Stimulated activated naive CD8-positive, alpha-beta T cell treated with anti-CD3 and anti-CD28 coated beads, Interleukin-15, amount 100 ng/mL, for 72 hours (primary cell): Measurements from ENCODE around the gene TMEM52.
"Not testable (repeated sequence)": the region's sequence is repeated elsewhere in the genome, so short reads cannot be mapped to it uniquely, and the experiment has no call there.

Experiments
- ATAC-seq: fragments of 150-1000 bp; cut with Tn5 transposase; 2 replicates; pipeline ENCODE4 v1.10.0; 2021; ENCODE audit warnings: mild to moderate bottlenecking, moderate library complexity
- DNase-seq, 2 donors: peaks; one replicate each; pipeline ENCODE4 v3.0.0; 2021 to 2022
- H3K27ac Mint-ChIP-seq, 2 donors: one replicate each; pipeline ENCODE4 v1.8.0; 2022; ENCODE audit warnings: mild to moderate bottlenecking in 2 of 2, mixed read lengths in 2 of 2, moderate library complexity in 2 of 2
- H3K27me3 Mint-ChIP-seq: one replicate; pipeline ENCODE4 v1.8.0; 2022; ENCODE audit warnings: mixed read lengths
- H3K4me1 Mint-ChIP-seq: one replicate; pipeline ENCODE4 v1.8.0; 2022; ENCODE audit warnings: mild to moderate bottlenecking, mixed read lengths
- H3K4me3 Mint-ChIP-seq, 2 donors: one replicate each; pipeline ENCODE4 v1.8.0; 2022; ENCODE audit warnings: mild to moderate bottlenecking in 2 of 2, mixed read lengths in 2 of 2, moderate library complexity in 1 of 2
- H3K9me3 Mint-ChIP-seq, 2 donors: one replicate each; pipeline ENCODE4 v1.8.0; 2022; ENCODE audit warnings: mixed read lengths in 2 of 2

Gene TMEM52

DNA sequence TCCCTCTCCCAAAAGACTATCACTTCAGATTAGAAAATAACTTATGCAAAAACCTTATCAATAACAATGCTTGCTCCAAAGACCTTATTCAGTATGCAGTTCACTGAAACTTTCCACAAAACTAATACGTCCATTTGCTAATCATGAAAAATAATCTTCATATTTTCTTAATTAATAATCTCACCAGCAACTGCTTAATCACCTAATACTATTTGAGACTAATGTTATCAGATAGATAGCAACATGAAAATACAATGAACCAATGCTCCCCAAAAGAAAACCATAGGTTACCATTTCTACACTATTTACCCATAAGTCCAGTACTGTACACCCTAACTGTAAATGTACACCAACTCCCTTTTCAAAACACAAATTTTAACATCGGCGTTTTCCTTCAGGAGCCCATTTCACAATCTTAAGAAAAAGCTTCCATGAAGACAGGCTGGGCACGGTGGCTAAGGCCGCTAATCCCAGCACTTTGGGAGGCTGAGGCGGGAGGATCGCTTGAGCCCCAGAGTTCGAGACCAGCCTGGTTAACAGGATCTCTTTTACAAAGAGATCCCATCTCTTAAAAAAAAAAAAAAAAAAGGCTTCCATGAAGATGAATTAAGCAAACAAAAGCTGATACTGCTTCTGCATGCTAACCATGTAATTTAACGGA lies 29.9 kb downstream of the TMEM52 start:
- Mint-ChIP-seq H3K4me3 (peak overlapping the region; percentile 81 to 86), H3K9me3 (no peaks in the 10 kb centered on the region), H3K4me1 (peaks cover 65% of the 10 kb centered on the region), H3K27ac (peak overlapping the region; percentile 81 to 91), H3K27me3 (no peaks in the 10 kb centered on the region)
- ATAC-seq (no peak), DNase-seq (no peak)

GRCh38 chr1:1883890-1884289 lies 35.2 kb downstream of the TMEM52 start:
- not testable (repeated sequence) for DNase-seq, H3K27me3 Mint-ChIP-seq, H3K4me3 Mint-ChIP-seq, ATAC-seq, H3K9me3 Mint-ChIP-seq
- H3K4me1 Mint-ChIP-seq, result peaks cover 74% of the 10 kb centered on the region
- peak overlapping the region in 1 of 2 donors; percentile 34 for H3K27ac Mint-ChIP-seq

DNA sequence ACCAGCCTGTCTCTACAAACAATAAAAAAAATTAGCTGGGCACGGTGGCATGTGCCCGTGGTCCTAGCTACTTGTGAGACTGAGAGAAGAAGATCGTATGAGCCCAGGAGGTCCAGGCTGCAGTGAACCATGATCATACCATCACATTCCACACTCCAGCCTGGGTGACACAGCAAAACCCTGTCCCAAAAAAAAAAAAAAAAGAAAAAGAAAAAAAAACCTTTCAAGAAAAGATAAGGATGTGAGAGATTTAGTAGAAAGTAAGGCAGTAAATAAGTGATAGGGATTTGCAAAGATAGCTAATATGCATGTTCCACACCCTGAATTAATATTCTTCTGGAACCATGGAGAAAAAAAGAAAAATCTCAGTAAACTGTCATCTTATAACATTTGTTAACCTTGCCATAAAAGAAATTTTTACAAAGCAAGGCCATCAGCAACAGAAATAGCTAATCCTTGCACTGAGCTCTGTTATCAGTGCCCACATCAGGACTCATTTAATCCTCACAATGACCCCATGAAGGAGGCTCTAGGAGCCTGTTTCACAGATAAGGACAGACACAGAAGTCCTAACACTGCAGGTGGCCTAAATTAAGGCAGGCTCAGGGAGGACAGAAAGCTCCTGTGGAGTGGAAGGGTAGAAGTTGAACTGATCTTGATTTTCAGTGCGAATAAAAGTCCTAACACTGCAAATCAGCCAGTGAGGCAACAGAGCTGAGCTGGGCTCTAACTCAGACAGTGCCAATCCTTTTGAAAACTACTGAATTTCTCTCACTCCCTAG lies 35.8 kb downstream of the TMEM52 start:
- Mint-ChIP-seq H3K4me1 (peaks cover 74% of the 10 kb centered on the region), H3K27me3 (no peaks in the 10 kb centered on the region), H3K4me3 (no peak overlapping the region), H3K9me3 (no peaks in the 10 kb centered on the region), H3K27ac (peak overlapping the region in 1 of 2 donors; percentile 78)
- ATAC-seq, result no peak
- no peak for DNase-seq

DNA sequence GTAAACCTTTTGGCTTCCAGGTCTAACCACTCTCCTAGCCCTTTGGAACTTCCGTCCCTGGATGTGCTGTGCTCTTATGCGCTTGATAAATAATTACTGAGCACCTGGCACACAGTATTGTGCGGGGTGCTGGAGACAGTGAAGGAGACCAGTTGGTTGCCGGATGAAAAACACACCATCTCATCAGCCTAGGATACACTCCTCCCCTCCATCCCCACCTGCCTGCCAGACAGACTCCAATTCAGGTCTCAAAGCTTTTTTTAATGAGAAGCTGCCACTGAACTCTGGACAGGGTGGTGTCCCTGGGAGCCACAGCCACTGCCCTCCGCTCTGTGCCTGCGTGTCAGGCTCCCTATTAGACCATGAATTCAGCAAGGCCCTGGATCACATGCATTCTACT lies 37.4 kb downstream of the TMEM52 start:
- Mint-ChIP-seq H3K4me1 (peaks cover 71% of the 10 kb centered on the region), H3K4me3 (no peak overlapping the region), H3K27ac (peak overlapping the region in 1 of 2 donors; percentile 77), H3K9me3 (no peaks in the 10 kb centered on the region), H3K27me3 (no peaks in the 10 kb centered on the region)
- ATAC-seq (no peak), DNase-seq (no peak)

DNA sequence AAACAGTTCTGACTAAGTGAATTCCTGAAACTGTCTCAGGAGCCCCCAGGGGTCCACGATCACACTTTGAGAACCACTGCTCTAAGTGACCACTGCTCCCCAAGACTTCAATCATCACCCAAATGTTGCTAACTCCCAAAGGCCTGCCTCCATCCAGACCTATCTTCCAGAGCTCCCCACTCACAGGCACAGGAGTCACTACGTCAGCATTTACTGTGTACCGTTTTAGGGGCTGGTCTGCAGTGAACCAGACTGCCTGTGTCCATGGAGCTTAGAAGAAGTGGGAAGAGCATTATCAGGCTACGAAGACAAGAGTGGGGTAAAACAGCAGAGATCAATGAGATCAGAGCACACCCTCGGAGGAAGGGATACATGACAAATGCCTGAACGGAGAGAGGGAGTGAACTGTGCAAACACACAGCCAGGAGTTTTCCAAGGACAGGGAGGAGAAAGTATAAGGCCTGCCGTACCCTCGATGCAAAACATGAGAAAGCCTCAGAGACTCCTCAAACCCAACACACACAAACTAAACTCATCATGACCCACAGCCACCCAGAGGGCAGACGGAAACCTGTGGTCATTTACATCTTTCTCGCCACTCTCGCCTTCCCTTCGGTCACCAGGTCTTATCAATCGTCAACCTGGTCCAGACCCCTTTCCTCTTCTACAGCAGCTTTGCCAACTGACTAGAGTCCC lies 38.3 kb downstream of the TMEM52 start:
- ATAC-seq (no peak), DNase-seq (no peak)
- Mint-ChIP-seq H3K27ac (peak overlapping the region; percentile 1 to 21), H3K4me3 (no peak overlapping the region), H3K9me3 (no peaks in the 10 kb centered on the region), H3K4me1 (peaks cover 74% of the 10 kb centered on the region), H3K27me3 (no peaks in the 10 kb centered on the region)

DNA sequence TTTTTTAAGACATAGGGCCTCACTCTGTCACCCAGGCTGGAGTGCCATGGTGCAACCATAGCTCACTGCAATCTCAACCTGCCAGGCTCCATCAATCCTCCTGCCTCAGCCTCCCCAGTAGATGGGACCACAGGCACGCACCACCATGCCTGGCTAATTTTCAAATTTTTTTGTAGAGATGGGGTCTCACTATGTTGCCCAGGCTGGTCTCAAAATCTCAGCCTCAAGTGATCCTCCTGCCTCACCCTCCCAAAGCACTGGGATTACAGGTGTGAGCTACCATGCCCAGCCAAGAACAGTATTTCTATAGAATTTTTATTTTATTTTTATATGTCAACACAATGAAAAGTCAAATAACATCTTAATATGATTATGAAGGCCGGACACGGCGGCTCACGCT lies 39.1 kb downstream of the TMEM52 start:
- no peak overlapping the region for H3K4me3 Mint-ChIP-seq

DNA sequence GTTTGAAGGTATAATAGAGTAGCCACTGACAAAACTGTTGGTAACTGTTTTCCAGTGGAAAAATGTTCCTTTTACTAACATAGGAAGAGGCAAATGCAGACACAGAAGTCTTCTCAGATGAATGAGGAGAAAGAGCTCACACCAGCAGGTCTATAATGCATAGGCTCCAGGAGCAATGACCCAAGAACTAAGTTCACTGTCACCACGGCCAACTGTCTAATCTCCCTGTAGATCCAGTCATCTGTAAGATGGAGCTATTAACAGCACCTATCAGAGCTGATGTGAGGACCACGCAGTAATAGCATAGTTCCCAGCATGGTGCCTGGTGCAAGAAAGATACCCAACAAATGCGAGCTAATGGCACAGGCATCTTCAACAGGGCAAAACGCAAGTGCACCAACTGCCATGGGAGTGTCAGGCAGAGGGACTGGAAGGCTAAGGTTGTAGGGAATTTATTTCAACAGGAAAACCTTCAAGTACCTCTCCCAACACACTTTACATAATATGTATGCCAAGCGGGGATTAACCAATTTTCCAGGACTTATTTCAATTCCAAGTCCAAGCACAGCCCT lies 41.1 kb downstream of the TMEM52 start:
- no peak overlapping the region for H3K27ac Mint-ChIP-seq
- DNase-seq (no peak), ATAC-seq (no peak)
- no peaks in the 10 kb centered on the region for H3K27me3 Mint-ChIP-seq
- peaks cover 65% of the 10 kb centered on the region for H3K4me1 Mint-ChIP-seq
- no peaks in the 10 kb centered on the region for H3K9me3 Mint-ChIP-seq
- H3K4me3 Mint-ChIP-seq, result no peak overlapping the region

More for the DNA sequence above, 39.1 kb downstream of the TMEM52 start:
- Mint-ChIP-seq H3K4me1 (peaks cover 81% of the 10 kb centered on the region), H3K27ac (no peak overlapping the region), H3K9me3 (no peaks in the 10 kb centered on the region), H3K27me3 (no peaks in the 10 kb centered on the region)
- ATAC-seq, result no peak
- no peak for DNase-seq

- Mint-ChIP-seq H3K27me3 (no peaks in the 10 kb centered on the region), H3K4me1 (peaks cover 67% of the 10 kb centered on the region), H3K4me3 (peak overlapping the region; percentile 53 to 71), H3K27ac (no peak overlapping the region), H3K9me3 (no peaks in the 10 kb centered on the region)
- ATAC-seq (peak; percentile 17), DNase-seq (no peak)
These were observed 42.6 kb downstream of the TMEM52 start for GRCh38 chr1:1876335-1876930.

DNA sequence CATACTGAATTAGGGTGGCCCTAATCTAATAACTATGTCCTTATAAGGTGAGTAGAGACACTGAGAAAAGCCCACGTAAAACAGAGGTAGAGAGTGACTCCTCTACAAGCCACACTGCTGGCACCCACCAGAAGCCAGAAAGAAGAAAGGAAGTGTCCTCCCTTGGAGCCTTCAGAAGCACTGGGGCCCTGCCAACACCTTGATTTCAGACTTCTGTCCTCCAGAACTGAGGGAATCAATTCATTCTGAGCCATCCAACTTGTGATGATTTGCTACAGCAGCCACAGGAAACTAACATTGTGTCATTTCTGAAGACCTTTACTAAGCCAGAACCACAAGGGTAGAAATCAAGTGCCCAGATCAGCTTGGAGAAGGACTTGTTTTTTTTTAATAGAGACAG lies 43.1 kb downstream of the TMEM52 start:
- peaks cover 67% of the 10 kb centered on the region for H3K4me1 Mint-ChIP-seq

GRCh38 chr1:1874901-1875300 lies 44.2 kb downstream of the TMEM52 start:
- Mint-ChIP-seq H3K27ac (no peak overlapping the region), H3K4me3 (no peak overlapping the region), H3K27me3 (no peaks in the 10 kb centered on the region), H3K9me3 (no peaks in the 10 kb centered on the region), H3K4me1 (peaks cover 63% of the 10 kb centered on the region)
- DNase-seq (no peak), ATAC-seq (no peak)

More for the DNA sequence above, 43.1 kb downstream of the TMEM52 start:
- H3K4me3 Mint-ChIP-seq, result peak overlapping the region; percentile 53 to 71
- no peaks in the 10 kb centered on the region for H3K9me3 Mint-ChIP-seq
- peak in 1 of 2 donors; percentile 66 for DNase-seq
- peak; percentile 96 for ATAC-seq
- H3K27me3 Mint-ChIP-seq, result no peaks in the 10 kb centered on the region
- peak overlapping the region in 1 of 2 donors; percentile 35 for H3K27ac Mint-ChIP-seq

DNA sequence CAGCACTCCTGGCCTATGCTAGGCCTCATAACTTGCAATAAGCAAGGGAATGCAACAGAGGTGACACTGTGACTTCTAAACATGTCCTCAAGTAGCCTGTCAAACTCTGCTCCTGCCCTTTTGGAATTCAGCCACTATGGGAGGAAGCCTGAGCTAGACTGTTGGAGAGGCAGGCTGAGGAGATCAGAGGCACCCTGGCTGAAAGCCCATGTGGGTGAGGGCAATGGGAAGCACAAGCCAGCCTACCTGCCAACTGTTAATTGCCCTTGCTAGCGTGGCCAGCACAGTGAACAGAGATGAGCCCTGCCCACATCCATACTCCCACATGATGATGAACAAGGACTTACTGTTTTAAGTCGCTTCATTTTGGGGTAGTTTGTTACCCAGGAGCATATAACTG lies 45.9 kb downstream of the TMEM52 start:
- DNase-seq, result no peak
- H3K27me3 Mint-ChIP-seq, result no peaks in the 10 kb centered on the region
- no peaks in the 10 kb centered on the region for H3K9me3 Mint-ChIP-seq
- H3K27ac Mint-ChIP-seq, result peak overlapping the region in 1 of 2 donors; percentile 22
- H3K4me1 Mint-ChIP-seq, result peaks cover 58% of the 10 kb centered on the region
- ATAC-seq, result no peak
- H3K4me3 Mint-ChIP-seq, result no peak overlapping the region

DNA sequence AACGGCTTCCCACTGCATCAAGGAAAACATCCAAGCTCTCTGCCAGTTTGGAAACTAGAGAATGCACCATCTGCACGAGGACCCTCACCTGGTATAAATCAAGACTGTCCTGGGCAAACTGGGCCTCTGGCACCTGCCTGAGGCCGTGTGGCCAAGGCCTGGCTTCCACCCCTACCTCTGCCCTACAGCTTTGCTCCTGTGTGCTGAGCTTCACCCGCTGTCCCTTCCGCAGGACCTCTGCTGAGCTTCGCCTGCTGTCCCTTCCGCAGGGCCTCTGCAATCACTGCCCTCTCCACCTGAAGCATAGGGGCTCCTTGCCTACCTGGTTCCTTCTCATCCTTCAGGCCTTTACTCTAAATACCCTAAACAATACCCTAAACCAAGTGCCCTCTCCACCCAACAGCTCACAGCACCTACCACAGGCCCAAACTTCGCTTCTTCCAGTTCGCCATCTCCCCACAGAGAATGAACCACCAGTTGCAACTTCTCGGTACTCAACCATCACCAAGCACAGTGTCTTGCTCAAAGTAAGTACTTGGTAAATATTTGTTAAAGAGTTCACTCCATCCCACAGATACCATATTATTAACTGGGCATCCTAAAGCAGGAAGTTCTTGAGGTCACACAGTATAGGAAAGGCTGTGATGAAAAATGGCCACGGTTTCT lies 46.6 kb downstream of the TMEM52 start:
- Mint-ChIP-seq H3K27me3 (no peaks in the 10 kb centered on the region), H3K4me3 (no peak overlapping the region), H3K9me3 (no peaks in the 10 kb centered on the region), H3K4me1 (peaks cover 51% of the 10 kb centered on the region), H3K27ac (peak overlapping the region in 1 of 2 donors; percentile 1)
- ATAC-seq (no peak), DNase-seq (no peak)

DNA sequence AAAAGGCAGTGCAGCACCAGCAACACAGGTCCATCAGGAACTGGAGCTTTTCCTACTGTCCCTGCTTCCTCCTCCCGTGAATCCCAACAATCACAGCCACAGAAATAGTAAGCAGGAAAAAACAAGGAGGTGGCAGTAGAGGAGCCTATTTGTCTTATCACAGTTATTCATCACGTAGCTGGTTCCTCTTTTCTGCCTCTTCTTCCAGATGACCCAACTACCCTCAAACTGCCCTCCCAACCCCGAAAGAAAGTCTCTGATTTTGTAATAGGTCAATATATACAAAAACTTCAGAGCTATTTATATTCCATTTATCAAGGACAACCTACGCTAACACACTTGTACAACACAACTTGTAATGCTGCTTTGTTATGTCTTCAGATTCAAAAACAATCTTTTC lies 49.6 kb downstream of the TMEM52 start:
- H3K27ac Mint-ChIP-seq, result no peak overlapping the region
- H3K4me3 Mint-ChIP-seq, result no peak overlapping the region
- no peaks in the 10 kb centered on the region for H3K27me3 Mint-ChIP-seq
- H3K9me3 Mint-ChIP-seq, result no peaks in the 10 kb centered on the region
- ATAC-seq, result no peak
- no peak for DNase-seq
- peaks cover 45% of the 10 kb centered on the region for H3K4me1 Mint-ChIP-seq
